Activated CD4-positive, alpha-beta T cell treated with anti-CD3 and anti-CD28 coated beads, Interleukin-2, amount 50 U/mL, for 16 hours (primary cell): Measurements from ENCODE around the gene PBX4.

Source experiments
- DNase-seq: peaks from one replicate; pipeline ENCODE4 v3.0.0-alpha.2; 2020

The PBX4 gene

GRCh38 chr19:19523177-19523576, 95.3 kb downstream of the PBX4 start:
- no peak for DNase-seq

- no peak for DNase-seq
Measured at GRCh38 chr19:19520989-19521388, 97.5 kb downstream of the PBX4 start.

DNA sequence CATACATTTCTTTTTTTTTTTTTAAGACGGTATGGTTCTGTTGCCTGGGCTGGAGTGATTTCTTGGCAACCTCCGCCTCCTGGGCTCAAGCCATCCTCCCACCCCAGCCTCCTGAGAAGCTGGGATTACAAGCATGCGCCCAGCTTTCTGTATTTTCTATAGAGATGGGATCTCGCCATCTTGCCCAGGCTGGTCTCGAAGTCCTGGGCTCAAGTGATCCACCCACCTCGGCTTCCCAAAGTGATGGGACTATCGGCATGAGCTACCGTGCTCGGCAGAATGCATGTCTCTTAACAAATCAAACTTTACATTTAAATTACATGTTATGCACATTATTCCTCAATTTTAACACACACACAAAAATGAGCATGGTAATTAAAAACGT, 101.3 kb downstream of the PBX4 start:
- no peak for DNase-seq

- peak; percentile 95 for DNase-seq
Measured at GRCh38 chr19:19515642-19516519, 102.6 kb downstream of the PBX4 start, which contains the start of gene NDUFA13. Gene NDUFA13, plus strand, starts transcription at chr19:19516225. Its CDS starts 14 bp downstream, at chr19:19516239.

GRCh38 chr19:19514881-19515641, 103.4 kb downstream of the PBX4 start, which contains the start of gene TSSK6:
Gene TSSK6, minus strand, starts transcription at chr19:19515548. Its CDS starts 121 bp downstream, at chr19:19515427.
- DNase-seq: no peak

DNA sequence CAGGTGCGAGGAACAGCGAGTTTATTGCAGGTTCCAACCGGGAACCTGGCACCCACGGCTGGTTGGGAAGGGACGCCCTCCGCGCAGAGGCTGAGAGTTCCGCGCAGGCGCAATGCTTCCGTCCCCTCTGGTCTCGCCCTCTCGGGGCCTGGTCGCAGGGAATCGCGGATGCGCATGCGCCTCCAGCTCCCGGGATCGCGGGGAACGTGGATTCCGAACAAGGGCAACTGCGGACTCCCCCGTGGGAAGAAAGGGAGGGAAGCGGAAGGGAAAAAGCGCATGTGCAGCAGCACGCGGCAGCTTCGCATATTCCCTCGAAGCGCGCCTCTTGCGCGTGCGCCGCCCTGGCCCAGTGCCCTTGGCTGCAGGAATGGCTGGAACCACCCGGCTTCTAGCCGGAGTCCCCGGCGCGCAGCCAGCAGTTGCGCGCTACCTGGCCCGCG, 104.3 kb downstream of the PBX4 start:
- DNase-seq: no peak

DNA sequence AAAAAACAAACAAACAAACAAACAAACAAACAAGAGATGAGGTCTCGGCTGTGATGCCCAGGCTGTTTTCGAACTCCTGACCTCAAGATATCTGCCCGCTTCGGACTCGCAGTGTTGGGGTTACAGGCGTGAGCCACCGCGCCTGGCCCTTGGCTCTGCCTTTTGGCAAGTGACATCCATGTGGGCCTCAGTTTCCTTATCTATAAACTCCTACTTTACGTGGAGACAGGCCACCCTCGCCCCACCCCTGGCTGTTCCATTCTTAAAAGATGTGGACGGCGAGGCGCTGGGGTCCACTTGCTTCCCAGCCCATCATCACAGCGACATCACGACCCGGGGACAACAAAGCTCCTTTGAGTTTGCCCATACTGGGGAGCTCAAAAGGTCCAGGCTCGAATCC, 104.8 kb downstream of the PBX4 start:
- no peak for DNase-seq
